Measurements from ENCODE around the gene C2CD4D.

DNA sequence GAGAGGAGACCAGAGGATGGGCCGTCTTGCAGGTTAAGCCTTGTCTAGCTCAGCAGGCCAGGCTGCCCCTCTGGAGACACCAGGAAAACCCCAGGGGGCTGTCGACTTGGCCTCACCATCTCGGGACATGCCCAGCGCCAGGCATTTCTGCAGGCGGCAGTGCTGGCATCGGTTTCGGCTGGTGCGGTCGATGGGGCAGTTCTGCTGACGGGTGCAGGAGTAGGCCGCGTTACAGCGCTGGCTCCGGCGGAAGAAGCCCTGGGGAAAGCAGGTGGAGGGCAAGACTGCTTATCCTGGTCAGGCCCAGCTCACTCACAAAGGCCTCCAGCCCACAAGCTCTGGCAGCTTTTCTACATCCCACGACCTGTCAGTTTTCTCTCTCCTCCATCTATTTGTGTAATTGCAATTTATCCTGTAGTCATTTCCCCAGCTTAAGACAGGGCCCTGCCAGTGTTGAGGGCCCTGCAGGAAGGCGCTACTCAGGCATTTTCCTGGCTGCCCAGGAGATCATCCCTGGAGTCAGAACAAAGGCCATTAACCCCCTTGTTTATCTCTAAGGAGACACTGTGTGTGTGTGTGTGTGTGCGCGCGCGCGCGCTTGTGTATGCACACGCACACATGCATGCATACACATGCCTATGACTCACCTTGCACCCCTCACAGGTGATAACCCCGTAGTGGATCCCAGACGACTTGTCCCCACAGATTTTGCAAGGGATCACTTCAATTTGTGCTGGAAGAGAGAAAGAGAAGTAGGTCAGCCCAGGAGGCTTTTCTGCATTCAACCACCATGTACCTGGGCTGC, 22.9 kb downstream of the C2CD4D start:
- TF ChIP-seq POLR2A (IDR thresholded peaks at IDR 0.05) (no peak), EP300 (IDR thresholded peaks at IDR 0.05) (no peak)
- TF ChIP-seq, protein P1, sequence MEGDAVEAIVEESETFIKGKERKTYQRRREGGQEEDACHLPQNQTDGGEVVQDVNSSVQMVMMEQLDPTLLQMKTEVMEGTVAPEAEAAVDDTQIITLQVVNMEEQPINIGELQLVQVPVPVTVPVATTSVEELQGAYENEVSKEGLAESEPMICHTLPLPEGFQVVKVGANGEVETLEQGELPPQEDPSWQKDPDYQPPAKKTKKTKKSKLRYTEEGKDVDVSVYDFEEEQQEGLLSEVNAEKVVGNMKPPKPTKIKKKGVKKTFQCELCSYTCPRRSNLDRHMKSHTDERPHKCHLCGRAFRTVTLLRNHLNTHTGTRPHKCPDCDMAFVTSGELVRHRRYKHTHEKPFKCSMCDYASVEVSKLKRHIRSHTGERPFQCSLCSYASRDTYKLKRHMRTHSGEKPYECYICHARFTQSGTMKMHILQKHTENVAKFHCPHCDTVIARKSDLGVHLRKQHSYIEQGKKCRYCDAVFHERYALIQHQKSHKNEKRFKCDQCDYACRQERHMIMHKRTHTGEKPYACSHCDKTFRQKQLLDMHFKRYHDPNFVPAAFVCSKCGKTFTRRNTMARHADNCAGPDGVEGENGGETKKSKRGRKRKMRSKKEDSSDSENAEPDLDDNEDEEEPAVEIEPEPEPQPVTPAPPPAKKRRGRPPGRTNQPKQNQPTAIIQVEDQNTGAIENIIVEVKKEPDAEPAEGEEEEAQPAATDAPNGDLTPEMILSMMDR (IDR thresholded peaks at IDR 0.05): no peak
